IMR-90 (cell line): ENCODE results near the gene FGF2. TPM values are rescaled to one million over a fixed set of nuclear protein-coding genes. Genes with fewer than 3 reads are reported as not detected.
"Not testable (repeated sequence)": the region's sequence is repeated elsewhere in the genome, so short reads cannot be mapped to it uniquely, and the experiment has no call there.

Experiments used
- ATAC-seq: fragments of 200-7000 bp; cut with Tn5 transposase; 2 replicates; pipeline ENCODE4 v1.9.1; 2020; ENCODE audit warnings: low read depth, mild to moderate bottlenecking, moderate library complexity
- BruUV-seq: library from RNA; stranded (reverse); fragments of 400-500 nt; replicated peaks from 2 replicates; lab custom pipeline; 2021; lab: Mats Ljungman, UMichigan
- CTCF ChIA-PET: fragments of 300-600 bp; formaldehyde crosslinking; extraction: SDS; loops from one replicate; lab custom pipeline; 2021; ENCODE audit warnings: antibody characterized with exemption; lab: Yijun Ruan, JAX
- POLR2A ChIA-PET: fragments of 300-600 bp; sonication (Branson Sonifier 250); formaldehyde crosslinking; loops from one replicate; lab custom pipeline; 2022; ENCODE audit warnings: antibody characterized with exemption; ENCODE audit not compliant: unreplicated experiment; lab: Charles Lee
- DNase-seq: peaks from one replicate; pipeline ENCODE4 v3.0.0; 2013
- H2AFZ ChIP-seq: replicated peaks from 2 replicates; pipeline ENCODE3; 2013; ENCODE audit warnings: low read length, mild to moderate bottlenecking; ENCODE audit not compliant: poor library complexity
- H2AK5ac ChIP-seq: 2 replicates; pipeline ENCODE4 v1.6.1; 2013; ENCODE audit warnings: low read depth, low read length, inconsistent platforms
- H2AK9ac ChIP-seq: replicated peaks from 2 replicates; pipeline ENCODE3; 2013; ENCODE audit warnings: mild to moderate bottlenecking, low read depth, low read length, moderate library complexity; ENCODE audit not compliant: poor library complexity
- H2BK120ac ChIP-seq: 2 replicates; pipeline ENCODE4 v1.6.1; 2013; ENCODE audit warnings: low read depth, low read length, inconsistent platforms
- H2BK15ac ChIP-seq: 3 replicates; pipeline ENCODE4 v1.6.1; 2013; ENCODE audit warnings: low read depth, low read length, inconsistent platforms
- H2BK20ac ChIP-seq: 2 replicates; pipeline ENCODE4 v1.6.1; 2013; ENCODE audit warnings: low read depth, mild to moderate bottlenecking, inconsistent platforms, low read length, moderate library complexity
- H2BK5ac ChIP-seq: 2 replicates; pipeline ENCODE4 v1.6.1; 2013; ENCODE audit warnings: mild to moderate bottlenecking, low read depth, low read length, inconsistent platforms; ENCODE audit not compliant: poor library complexity, severe bottlenecking
- H3K14ac ChIP-seq: replicated peaks from 2 replicates; pipeline ENCODE4 v1.6.1; 2013; ENCODE audit warnings: low read depth, low read length, inconsistent platforms
- H3K18ac ChIP-seq: 2 replicates; pipeline ENCODE4 v1.6.1; 2013; ENCODE audit warnings: low read depth, low read length, control low read depth
- H3K23ac ChIP-seq: 2 replicates; pipeline ENCODE4 v1.6.1; 2013; ENCODE audit warnings: low read depth, low read length, inconsistent platforms
- H3K27ac ChIP-seq: 2 replicates; pipeline ENCODE4 v1.5.1; 2013; ENCODE audit warnings: mild to moderate bottlenecking, control low read depth, low read length; ENCODE audit not compliant: insufficient read depth
- H3K27me3 ChIP-seq: 2 replicates; pipeline ENCODE4 v1.6.1; 2013; ENCODE audit warnings: low read length; ENCODE audit not compliant: control insufficient read depth, insufficient read depth
- H3K36me3 ChIP-seq: 2 replicates; pipeline ENCODE4 v1.6.1; 2013; ENCODE audit warnings: low read length, mixed read lengths; ENCODE audit not compliant: control insufficient read depth, insufficient read depth
- H3K4ac ChIP-seq: 2 replicates; pipeline ENCODE4 v1.6.1; 2013; ENCODE audit warnings: low read depth, low read length, inconsistent platforms
- H3K4me1 ChIP-seq: 2 replicates; pipeline ENCODE4 v1.6.1; 2013; ENCODE audit warnings: low read length, mixed read lengths; ENCODE audit not compliant: control insufficient read depth, insufficient read depth
- H3K4me2 ChIP-seq: 2 replicates; pipeline ENCODE4 v1.6.1; 2013; ENCODE audit warnings: low read depth, mild to moderate bottlenecking, control low read depth, low read length, moderate library complexity
- H3K4me3 ChIP-seq: 2 replicates; pipeline ENCODE4 v1.5.1; 2013; ENCODE audit warnings: low read depth, mild to moderate bottlenecking, control low read depth, low read length, moderate library complexity; ENCODE audit not compliant: insufficient read depth
- H3K56ac ChIP-seq: 2 replicates; pipeline ENCODE4 v1.6.1; 2013; ENCODE audit warnings: low read length, inconsistent platforms; ENCODE audit not compliant: insufficient read depth; ENCODE audit errors: extremely low read depth
- H3K79me1 ChIP-seq, 2 experiments: 2 replicates each; pipeline ENCODE4 v1.6.1; 2013; ENCODE audit warnings: low read length in 2 of 2, inconsistent platforms in 1 of 2, low read depth in 1 of 2
- H3K9ac ChIP-seq: 2 replicates; pipeline ENCODE4 v1.6.1; 2013; ENCODE audit warnings: low read depth, low read length, control low read depth
- H3K9me1 ChIP-seq: 2 replicates; pipeline ENCODE4 v1.6.1; 2013; ENCODE audit warnings: low read length, inconsistent platforms; ENCODE audit not compliant: insufficient read depth
- H3K9me3 ChIP-seq: 2 replicates; pipeline ENCODE4 v1.6.1; 2013; ENCODE audit warnings: low read length; ENCODE audit not compliant: control insufficient read depth, insufficient read depth
- H4K20me1 ChIP-seq: 2 replicates; pipeline ENCODE4 v1.6.1; 2013; ENCODE audit warnings: low read length, inconsistent platforms; ENCODE audit not compliant: insufficient read depth
- H4K5ac ChIP-seq: 2 replicates; pipeline ENCODE4 v1.6.1; 2013; ENCODE audit warnings: mild to moderate bottlenecking, low read depth, low read length, control low read depth
- H4K8ac ChIP-seq, 2 experiments: 2 replicates each; pipeline ENCODE4 v1.6.1; 2013; ENCODE audit warnings: low read depth in 2 of 2, low read length in 2 of 2, control low read depth in 1 of 2, inconsistent platforms in 1 of 2
- H4K91ac ChIP-seq: 2 replicates; pipeline ENCODE4 v1.6.1; 2013; ENCODE audit warnings: low read depth, low read length, inconsistent platforms; ENCODE audit not compliant: insufficient read depth
- FOS ChIP-seq: fragments of 150-350 bp; IDR thresholded peaks from 2 replicates; pipeline ENCODE4 v1.6.1; 2016; ENCODE audit warnings: low read depth, low read length
- MAFK ChIP-seq: IDR thresholded peaks from 2 replicates; pipeline ENCODE4 v1.6.1; 2012; ENCODE audit warnings: low read depth, low read length, improper control_type of control experiment
- MXI1 ChIP-seq: IDR thresholded peaks from 2 replicates; pipeline ENCODE4 v1.6.1; 2012; ENCODE audit warnings: low read depth, mild to moderate bottlenecking, low read length, moderate library complexity, borderline replicate concordance
- SMC3 ChIP-seq: fragments of 150-350 bp; IDR thresholded peaks from 2 replicates; pipeline ENCODE4 v1.6.1; 2016; ENCODE audit warnings: low read depth, mild to moderate bottlenecking, antibody characterized with exemption, low read length, moderate library complexity
- WGBS, 2 experiments: methylation state at CpG; one replicate each; pipeline versions ENCODE4 v1.1.5 to v1.1.7; 2013; ENCODE audit warnings: missing lambda C conversion rate in 2 of 2; ENCODE audit not compliant: insufficient read length in 1 of 2; ENCODE audit errors: extremely low coverage in 2 of 2; 5-methylcytosine and 5-hydroxymethylcytosine counted together
- dilution Hi-C: fragments of 300-500 bp; cut with HindIII; formaldehyde crosslinking; loops from one replicate; pipeline ENCODE4 v1.14.3; 2018; ENCODE audit warnings: low sequenced_read_pairs; ENCODE audit not compliant: unreplicated experiment
- in situ Hi-C: fragments of 300-500 bp; cut with MboI; formaldehyde crosslinking; loops from 3 replicates; pipeline ENCODE4 v1.14.3; 2019; ENCODE audit warnings: low sequenced_read_pairs, inconsistent platforms, mixed read lengths
- intact Hi-C: fragments of 100-400 bp; cut with micrococcal nuclease; formaldehyde crosslinking; loops from 2 replicates; pipeline ENCODE4 v1.10.0; 2022
- polyA plus RNA-seq, 3 experiments: library from polyadenylated mRNA; depleted of rRNA; stranded (reverse); fragments of >200 nt; gene quantifications; 2 replicates each; pipeline ENCODE4 v1.2.3, GENCODE V29; 2012; ENCODE audit warnings: low replicate concordance in 1 of 3
- total RNA-seq: library from RNA; depleted of rRNA; stranded (reverse); fragments of >200 nt; gene quantifications from 2 replicates; pipeline ENCODE4 v1.2.3, GENCODE V29; 2012
- TF ChIP-seq, protein P1 (sequence below): fragments of 150-350 bp; IDR thresholded peaks from 2 replicates; pipeline ENCODE4 v1.6.1; 2016; ENCODE audit warnings: low read depth, mild to moderate bottlenecking, low read length, moderate library complexity, borderline replicate concordance

Gene FGF2
- total and polyA plus RNA-seq, 2 of the 4 experiments (the other 2 are of a cell fraction): 12.9 to 27.1 TPM

DNA sequence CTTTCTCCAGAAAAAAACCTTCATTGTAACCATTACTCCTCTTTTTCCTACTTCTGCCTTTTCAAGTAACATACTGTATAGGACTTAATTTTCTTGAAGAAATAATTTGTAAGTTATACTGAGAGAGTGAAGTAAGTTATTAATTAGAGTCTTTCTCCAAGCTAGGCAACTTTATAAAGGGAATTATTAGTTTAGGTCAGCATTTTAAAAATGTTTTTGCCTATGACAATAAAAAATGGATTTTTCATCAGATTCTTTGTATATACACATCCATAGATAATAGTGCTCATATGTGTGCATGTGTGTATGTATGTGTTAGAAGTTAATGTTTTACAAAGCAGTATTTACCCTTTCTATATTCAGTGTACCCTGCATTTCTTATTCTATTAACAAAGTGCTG, 106.1 kb downstream of the FGF2 start:
- Histone ChIP-seq H2BK120ac (no peak overlapping the region), H3K9ac (no peak overlapping the region), H2AFZ (no peak overlapping the region), H3K56ac (no peak overlapping the region), H2AK5ac (no peak overlapping the region), H3K79me1 (peaks cover 0 to 2% of the 10 kb centered on the region in 2 experiments; a peak in 1 of 4 replicates), H3K9me1 (no peaks in the 10 kb centered on the region), H4K20me1 (no peaks in the 10 kb centered on the region), H3K27me3 (no peaks in the 10 kb centered on the region), H3K27ac (no peak overlapping the region), H2BK20ac (no peak overlapping the region), H3K9me3 (no peaks in the 10 kb centered on the region), H3K4ac (no peak overlapping the region), H3K18ac (no peak overlapping the region), H4K8ac (no peak overlapping the region), H4K5ac (no peak overlapping the region), H3K36me3 (peaks cover 13% of the 10 kb centered on the region), H2BK5ac (no peak overlapping the region), H3K14ac (no peak overlapping the region), H3K23ac (no peak overlapping the region), H3K4me3 (no peak overlapping the region), H4K91ac (no peak overlapping the region), H3K4me2 (no peak overlapping the region), H2BK15ac (no peak overlapping the region), H2AK9ac (no peak overlapping the region), H3K4me1 (no peaks in the 10 kb centered on the region)
- dilution Hi-C loops (no loop called here), in situ Hi-C loops (no loop called here), intact Hi-C loops (loop anchor here (5.0 to 10.0 kb wide), 3 partner anchors 350 to 1182 kb away; no protein-coding TSS in a partner anchor)
- BruUV-seq: no TSS peak
- POLR2A ChIA-PET: no interaction called here
- ATAC-seq (no peak), DNase-seq (no peak)
- CTCF ChIA-PET: interaction anchor here (0.6 kb wide), 1 partner anchor 160 kb away, joined by 5 read pairs; no protein-coding TSS in a partner anchor
- TF ChIP-seq MXI1 (no peak), FOS (no peak), SMC3 (no peak), MAFK (peak; percentile 54)
- TF ChIP-seq, protein P1, sequence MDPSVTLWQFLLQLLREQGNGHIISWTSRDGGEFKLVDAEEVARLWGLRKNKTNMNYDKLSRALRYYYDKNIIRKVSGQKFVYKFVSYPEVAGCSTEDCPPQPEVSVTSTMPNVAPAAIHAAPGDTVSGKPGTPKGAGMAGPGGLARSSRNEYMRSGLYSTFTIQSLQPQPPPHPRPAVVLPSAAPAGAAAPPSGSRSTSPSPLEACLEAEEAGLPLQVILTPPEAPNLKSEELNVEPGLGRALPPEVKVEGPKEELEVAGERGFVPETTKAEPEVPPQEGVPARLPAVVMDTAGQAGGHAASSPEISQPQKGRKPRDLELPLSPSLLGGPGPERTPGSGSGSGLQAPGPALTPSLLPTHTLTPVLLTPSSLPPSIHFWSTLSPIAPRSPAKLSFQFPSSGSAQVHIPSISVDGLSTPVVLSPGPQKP: no peak

DNA sequence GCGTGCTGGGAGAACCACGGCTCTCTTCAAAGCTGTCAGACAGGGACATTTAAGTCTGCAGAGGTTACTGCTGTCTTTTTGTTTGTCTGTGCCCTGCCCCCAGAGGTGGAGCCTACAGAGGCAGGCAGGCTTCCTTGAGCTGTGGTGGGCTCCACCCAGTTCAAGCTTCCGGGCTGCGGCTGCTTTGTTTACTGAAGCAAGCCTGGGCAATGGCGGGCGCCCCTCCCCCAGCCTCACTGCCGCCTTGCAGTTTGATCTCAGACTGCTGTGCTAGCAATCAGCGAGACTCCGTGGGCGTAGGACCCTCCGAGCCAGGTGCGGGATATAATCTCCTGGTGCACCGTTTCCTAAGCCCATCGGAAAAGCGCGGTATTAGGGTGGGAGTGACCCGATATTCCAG, 118.5 kb downstream of the FGF2 start:
- POLR2A ChIA-PET, H3K27ac ChIP-seq, H3K4ac ChIP-seq, H2BK5ac ChIP-seq, H3K18ac ChIP-seq, H2BK20ac ChIP-seq, H2AFZ ChIP-seq, H3K79me1 ChIP-seq, BruUV-seq, H3K4me1 ChIP-seq, H2BK120ac ChIP-seq, H4K91ac ChIP-seq, DNase-seq, H2AK9ac ChIP-seq, H3K27me3 ChIP-seq, H3K14ac ChIP-seq, H3K9ac ChIP-seq, H4K5ac ChIP-seq, H3K4me2 ChIP-seq, H3K4me3 ChIP-seq, intact Hi-C loops, H2AK5ac ChIP-seq, H3K56ac ChIP-seq, H2BK15ac ChIP-seq, CTCF ChIA-PET, H4K8ac ChIP-seq, H3K9me1 ChIP-seq, H3K9me3 ChIP-seq, dilution Hi-C loops, in situ Hi-C loops, ATAC-seq, H4K20me1 ChIP-seq, H3K23ac ChIP-seq: not testable (repeated sequence)
- WGBS, 2 experiments: 100% methylated on average over 4 of the region's 17 CpGs; no CpG with 5 or more reads in 1 of the 2 experiments
- H3K36me3 ChIP-seq: peaks cover 13% of the 10 kb centered on the region
